GM19468 (cell line): Measurements from ENCODE around the gene CREB3L1.

Experiments
- ATAC-seq: cut with Tn5 transposase; IDR thresholded peaks from one replicate; pipeline ENCODE4 v1.9.1; 2021; ENCODE audit warnings: mild to moderate bottlenecking, moderate library complexity, moderate number of reproducible peaks; ENCODE audit not compliant: unreplicated experiment; ENCODE audit errors: extremely low read depth

Gene CREB3L1

GRCh38 chr11:46315033-46315738 is 37.7 kb downstream of the CREB3L1 start:
- peak; percentile 66 for ATAC-seq

GRCh38 chr11:46315783-46316563 is 38.5 kb downstream of the CREB3L1 start:
- no peak for ATAC-seq

GRCh38 chr11:46319074-46319453 is 41.6 kb downstream of the CREB3L1 start:
- no peak for ATAC-seq

GRCh38 chr11:46321757-46322156 is 44.3 kb downstream of the CREB3L1 start:
- ATAC-seq, result no peak

- no peak for ATAC-seq
Observed at GRCh38 chr11:46322759-46323158, 45.3 kb downstream of the CREB3L1 start.

- no peak for ATAC-seq
Observed at GRCh38 chr11:46326813-46327416, 49.5 kb downstream of the CREB3L1 start.

- ATAC-seq, result no peak
Observed at GRCh38 chr11:46327829-46328228, 50.4 kb downstream of the CREB3L1 start.

GRCh38 chr11:46330154-46330553 is 52.7 kb downstream of the CREB3L1 start:
- no peak for ATAC-seq

- no peak for ATAC-seq
Observed at GRCh38 chr11:46330563-46331281, 53.3 kb downstream of the CREB3L1 start.

GRCh38 chr11:46331282-46331984 is 54.0 kb downstream of the CREB3L1 start:
- no peak for ATAC-seq

- no peak for ATAC-seq
Observed at GRCh38 chr11:46332093-46332567, 54.7 kb downstream of the CREB3L1 start.

GRCh38 chr11:46332568-46333393 is 55.3 kb downstream of the CREB3L1 start:
- ATAC-seq, result no peak

GRCh38 chr11:46333394-46333947 is 56.0 kb downstream of the CREB3L1 start:
- no peak for ATAC-seq

GRCh38 chr11:46334211-46334610 is 56.7 kb downstream of the CREB3L1 start:
- ATAC-seq, result no peak

- no peak for ATAC-seq
Observed at GRCh38 chr11:46335271-46335670, 57.8 kb downstream of the CREB3L1 start.

- no peak for ATAC-seq
Observed at GRCh38 chr11:46335890-46336562, 58.6 kb downstream of the CREB3L1 start.

GRCh38 chr11:46336563-46337180 is 59.2 kb downstream of the CREB3L1 start:
- ATAC-seq, result no peak
